ENCODE results near the gene ZNF443. TPM values are rescaled to one million over a fixed set of nuclear protein-coding genes. Genes with fewer than 3 reads are reported as not detected.

The ZNF443 gene
- total RNA-seq: 1.7 and 2.2 TPM in 2 replicates

DNA sequence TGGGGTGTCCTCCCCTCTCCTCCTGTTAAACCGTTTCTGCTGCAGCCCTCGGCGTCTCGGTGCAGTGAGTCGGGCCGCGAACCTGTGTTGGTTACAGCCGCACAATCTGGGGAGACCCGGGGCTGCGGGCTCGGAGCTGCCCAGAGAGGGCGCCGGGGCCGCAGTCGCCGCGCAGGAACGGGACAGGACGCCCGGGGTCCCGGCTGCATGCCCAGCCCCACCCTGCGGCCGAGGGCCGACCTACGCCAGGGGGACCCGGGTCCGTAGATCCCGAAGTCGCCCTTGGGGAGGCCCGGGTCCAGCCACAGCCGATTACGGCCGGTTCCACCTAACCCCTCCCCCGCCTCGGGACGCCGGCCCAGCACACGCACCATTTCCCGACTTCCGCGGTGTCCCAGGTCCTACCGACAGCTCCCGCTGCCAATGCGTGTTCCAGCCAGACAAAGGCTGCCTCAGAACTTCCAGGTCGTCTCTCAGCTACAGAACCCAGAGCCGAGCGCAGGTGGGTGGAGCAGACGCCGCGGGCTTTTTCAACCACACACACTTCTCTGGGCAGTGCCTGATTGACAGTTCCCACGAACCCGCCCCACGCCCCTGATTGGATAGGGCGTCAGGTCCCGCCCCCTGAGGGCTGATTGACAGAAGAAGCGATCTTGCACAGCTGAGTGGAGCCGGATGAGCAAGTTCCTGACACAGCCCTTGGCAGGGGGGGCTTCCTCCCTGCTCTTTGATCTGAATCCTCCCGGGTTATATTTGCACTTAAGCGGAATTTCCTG lies at the start of gene ZNF443:
ZNF443 (minus strand) TSS at position 481 of the 776 bp plus-strand sequence; CDS start at position 374, 107 bp downstream.

DNA sequence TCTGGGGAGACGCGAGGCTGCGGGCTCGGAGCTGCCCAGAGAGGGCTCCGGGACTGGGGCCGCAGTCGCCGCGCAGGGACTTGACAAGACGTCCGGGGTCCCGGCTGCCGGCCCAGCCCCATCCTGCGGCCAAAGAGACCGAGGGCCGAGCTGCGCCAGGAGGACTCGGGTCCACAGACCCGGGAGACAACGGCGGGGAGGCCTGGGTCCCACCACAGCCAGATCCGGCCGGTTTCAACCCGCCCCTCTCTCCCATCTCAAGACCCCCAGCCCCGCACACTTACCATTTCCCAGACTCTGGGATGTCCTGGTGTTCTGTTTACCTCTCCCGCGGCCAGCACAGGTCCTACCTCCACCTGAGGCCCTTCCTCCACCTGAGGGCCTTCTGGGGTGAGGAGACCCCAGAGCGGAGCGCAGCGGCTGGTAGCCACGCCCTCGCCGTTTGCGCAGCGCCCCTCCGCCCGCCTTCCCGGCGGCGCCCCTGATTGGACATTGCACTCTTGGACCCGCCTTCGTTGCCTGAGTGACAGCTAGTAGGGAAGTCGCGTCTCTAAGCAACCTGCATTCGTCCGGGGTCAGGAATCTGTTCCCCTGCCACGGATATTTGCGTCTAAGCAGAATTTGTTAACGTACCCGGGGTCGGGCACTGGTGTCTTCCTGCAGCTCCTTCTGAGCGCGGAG lies 43.7 kb upstream of the ZNF443 start, which contains the start of gene ZNF709:
ZNF709 (minus strand) TSS at position 446 of the 681 bp plus-strand sequence; CDS start at position 287, 159 bp downstream.

DNA sequence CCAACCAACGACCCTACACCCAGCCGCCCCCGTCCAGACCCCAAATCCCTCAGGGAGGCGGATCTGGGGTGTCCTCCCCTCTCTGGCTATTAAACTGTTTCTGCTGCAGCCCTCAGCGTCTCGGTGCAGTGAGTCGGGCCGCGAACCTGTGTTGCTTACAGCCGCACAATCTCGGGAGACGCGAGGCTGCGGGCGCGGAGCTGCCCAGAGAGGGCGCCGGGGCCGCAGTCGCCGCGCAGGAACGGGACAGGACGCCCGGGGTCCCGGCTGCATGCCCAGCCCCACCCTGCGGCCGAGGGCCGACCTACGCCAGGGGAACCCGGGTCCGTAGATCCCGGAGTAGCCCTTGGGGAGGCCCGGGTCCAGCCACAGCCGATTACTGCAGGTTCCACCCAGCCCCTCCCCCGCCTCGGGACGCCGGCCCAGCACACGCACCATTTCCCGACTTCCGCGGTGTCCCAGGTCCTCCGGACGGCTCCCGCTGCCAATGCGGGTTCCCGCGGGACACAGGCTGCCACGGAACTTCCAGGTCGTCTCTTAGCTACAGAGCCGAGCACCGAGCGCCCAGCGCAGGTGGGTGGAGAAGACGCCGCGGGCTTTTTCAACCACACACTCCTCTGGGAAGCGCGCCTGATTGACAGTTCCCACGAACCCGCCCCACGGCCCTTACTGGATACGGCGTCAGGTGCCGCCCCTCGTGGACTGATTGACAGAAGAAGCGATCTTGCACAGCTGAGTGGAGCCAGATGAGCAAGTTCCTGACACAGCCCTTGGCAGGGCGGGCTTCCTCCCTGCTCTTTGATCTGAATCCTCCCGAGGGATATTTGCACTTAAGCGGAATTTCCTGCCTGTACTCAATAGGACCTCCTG lies 40.0 kb downstream of the ZNF443 start, which contains the start of gene ZNF799:
ZNF799 (minus strand) TSS at position 639 of the 870 bp plus-strand sequence; CDS start at position 438, 201 bp downstream.

Other genes starting within 250 kb of the ZNF443 start
- 2.6 and 5.3 TPM in 2 replicates for gene ZNF44, start 146.1 kb downstream of the ZNF443 start, total RNA-seq
- 0.65 and 2.6 TPM in 2 replicates for gene ZNF563, start 107.4 kb downstream of the ZNF443 start, total RNA-seq
- 0.26 and 1.4 TPM in 2 replicates for gene ZNF442, start 75.3 kb downstream of the ZNF443 start, total RNA-seq
- gene ZNF799, start 39.8 kb downstream of the ZNF443 start, total RNA-seq: 1.3 and 1.6 TPM in 2 replicates
- gene ZNF709, start 43.8 kb upstream of the ZNF443 start, total RNA-seq: 0.91 and 2.0 TPM in 2 replicates
- gene ZNF564, start 110.5 kb upstream of the ZNF443 start, total RNA-seq: 3.0 and 3.4 TPM in 2 replicates
- 4.1 and 15.3 TPM in 2 replicates for gene ZNF490, start 169.8 kb upstream of the ZNF443 start, total RNA-seq
- 6.5 and 15.3 TPM in 2 replicates for gene ZNF791, start 169.9 kb upstream of the ZNF443 start, total RNA-seq
- 44.5 and 81.8 TPM in 2 replicates for gene MAN2B1, start 225.7 kb upstream of the ZNF443 start, total RNA-seq
- 8.0 and 12.1 TPM in 2 replicates for gene WDR83, start 225.8 kb upstream of the ZNF443 start, total RNA-seq
- gene DHPS, start 240.9 kb upstream of the ZNF443 start, total RNA-seq: 62.4 and 124 TPM in 2 replicates
- gene GNG14, start 247.0 kb upstream of the ZNF443 start, total RNA-seq: not detected in 2 replicates

Data from epithelial cell of alveolus of lung (primary cell).